ENCODE results near the gene TSFM.

Gene TSFM

GRCh38 chr12:57779736-57780135 is 2.9 kb upstream of the TSFM start:
- Histone ChIP-seq H3K36me3 (ENCODE audit: insufficient read depth) (no peaks in the 10 kb centered on the region), H3K79me2 (ENCODE audit: insufficient read depth, low read depth) (peaks cover 20% of the 10 kb centered on the region), H3K27me3 (ENCODE audit: insufficient read depth, low read depth) (no peaks in the 10 kb centered on the region), H4K20me1 (ENCODE audit: insufficient read depth) (no peaks in the 10 kb centered on the region), H3K4me2 (no peak overlapping the region), H2AFZ (ENCODE audit: low read depth) (no peak overlapping the region), H3K4me1 (ENCODE audit: low read depth, poor library complexity, severe bottlenecking) (peaks cover 23% of the 10 kb centered on the region), H3K27ac (no peak overlapping the region), H3K9ac (no peak overlapping the region), H3K4me3 (IDR thresholded peaks at IDR 0.05; ENCODE audit: insufficient read depth, low read depth, low read length) (no peak overlapping the region)
- TF ChIP-seq CTCF (conservative IDR thresholded peaks at IDR 0.05; ENCODE audit: low read depth, low read length): no peak

- no peak for TF ChIP-seq CTCF (conservative IDR thresholded peaks at IDR 0.05; ENCODE audit: low read depth, low read length)
These were observed 2.2 kb upstream of the TSFM start for GRCh38 chr12:57780284-57780897.

GRCh38 chr12:57781244-57781643 is 1.3 kb upstream of the TSFM start:
- no peak overlapping the region for H3K4me2 ChIP-seq
- H4K20me1 ChIP-seq (ENCODE audit: insufficient read depth): no peaks in the 10 kb centered on the region
- peaks cover 29% of the 10 kb centered on the region for H3K79me2 ChIP-seq (ENCODE audit: insufficient read depth, low read depth)
- peaks cover 5% of the 10 kb centered on the region; the same call in 1 of the 2 replicates for H3K36me3 ChIP-seq (ENCODE audit: insufficient read depth)
- no peak overlapping the region for H3K4me3 ChIP-seq (IDR thresholded peaks at IDR 0.05; ENCODE audit: insufficient read depth, low read depth, low read length)
- peaks cover 23% of the 10 kb centered on the region for H3K4me1 ChIP-seq (ENCODE audit: low read depth, poor library complexity, severe bottlenecking)
- no peak overlapping the region for H3K9ac ChIP-seq
- TF ChIP-seq CTCF (conservative IDR thresholded peaks at IDR 0.05; ENCODE audit: low read depth, low read length): no peak
- H3K27ac ChIP-seq: no peak overlapping the region
- H2AFZ ChIP-seq (ENCODE audit: low read depth): no peak overlapping the region
- no peaks in the 10 kb centered on the region for H3K27me3 ChIP-seq (ENCODE audit: insufficient read depth, low read depth)

More at GRCh38 chr12:57780284-57780897, 2.2 kb upstream of the TSFM start:
- no peaks in the 10 kb centered on the region for H4K20me1 ChIP-seq (ENCODE audit: insufficient read depth)
- H3K9ac ChIP-seq: no peak overlapping the region
- 0 out of 2 replicates have a peak, but pooled peaks cover 1% of the 10 kb centered on the region for H3K36me3 ChIP-seq (ENCODE audit: insufficient read depth)
- no peak overlapping the region for H2AFZ ChIP-seq (ENCODE audit: low read depth)
- no peak overlapping the region for H3K4me3 ChIP-seq (IDR thresholded peaks at IDR 0.05; ENCODE audit: insufficient read depth, low read depth, low read length)
- H3K79me2 ChIP-seq (ENCODE audit: insufficient read depth, low read depth): peaks cover 25% of the 10 kb centered on the region
- peaks cover 23% of the 10 kb centered on the region for H3K4me1 ChIP-seq (ENCODE audit: low read depth, poor library complexity, severe bottlenecking)
- no peak overlapping the region for H3K27ac ChIP-seq
- no peak overlapping the region for H3K4me2 ChIP-seq
- no peaks in the 10 kb centered on the region for H3K27me3 ChIP-seq (ENCODE audit: insufficient read depth, low read depth)

GRCh38 chr12:57781801-57782200 is 786 bp upstream of the TSFM start:
- peaks cover 23% of the 10 kb centered on the region for H3K4me1 ChIP-seq (ENCODE audit: low read depth, poor library complexity, severe bottlenecking)

More at GRCh38 chr12:57781801-57782200, 786 bp upstream of the TSFM start:
- Histone ChIP-seq H3K79me2 (ENCODE audit: insufficient read depth, low read depth) (peaks cover 29% of the 10 kb centered on the region), H3K27me3 (ENCODE audit: insufficient read depth, low read depth) (no peaks in the 10 kb centered on the region), H3K4me2 (peak overlapping the region; percentile 4; the same call in 1 of the 2 replicates), H4K20me1 (ENCODE audit: insufficient read depth) (no peaks in the 10 kb centered on the region), H3K9ac (no peak overlapping the region), H3K36me3 (ENCODE audit: insufficient read depth) (peaks cover 8% of the 10 kb centered on the region; the same call in 1 of the 2 replicates), H3K4me3 (IDR thresholded peaks at IDR 0.05; ENCODE audit: insufficient read depth, low read depth, low read length) (no peak overlapping the region), H2AFZ (ENCODE audit: low read depth) (no peak overlapping the region), H3K27ac (no peak overlapping the region)
- no peak for TF ChIP-seq CTCF (conservative IDR thresholded peaks at IDR 0.05; ENCODE audit: low read depth, low read length)
